H1 (cell line): ENCODE measurements around the gene ATP6V1G3. TPM values are rescaled to one million over a fixed set of nuclear protein-coding genes. Genes with fewer than 3 reads are reported as not detected.

Experiments used
- CTCF ChIA-PET: fragments of 300-600 bp; sonication (Branson Sonifier 250); formaldehyde crosslinking; loops from one replicate; lab custom pipeline; 2021; ENCODE audit not compliant: partially characterized antibody; lab: Charles Lee
- POLR2A ChIA-PET: fragments of 300-600 bp; sonication (Branson Sonifier 250); formaldehyde crosslinking; loops from one replicate; lab custom pipeline; 2021; ENCODE audit warnings: inconsistent platforms; ENCODE audit not compliant: partially characterized antibody; lab: Charles Lee
- DNase-seq, 2 experiments: peaks; one replicate each; pipeline versions ENCODE4 v3.0.0 to v3.0.0-alpha.2; 2010 to 2022; ENCODE audit warnings: low spot score in 2 of 2, low read depth in 1 of 2, mixed read lengths in 1 of 2
- FAIRE-seq: peaks from 2 replicates; lab custom pipeline; 2011; peaks lifted over from hg19 to GRCh38; lab: Jason Lieb, UNC
- H2AFZ ChIP-seq: 2 replicates; pipeline ENCODE4 v1.8.1; 2012; ENCODE audit warnings: low read length, inconsistent platforms
- H2AK5ac ChIP-seq: 2 replicates; pipeline ENCODE4 v1.6.1; 2013; ENCODE audit warnings: low read depth, low read length
- H2BK120ac ChIP-seq: replicated peaks from 2 replicates; pipeline ENCODE3; 2013; ENCODE audit warnings: low read depth, low read length, inconsistent platforms
- H2BK12ac ChIP-seq: 2 replicates; pipeline ENCODE4 v1.6.1; 2013; ENCODE audit warnings: low read depth, low read length
- H2BK15ac ChIP-seq: 2 replicates; pipeline ENCODE4 v1.6.1; 2013; ENCODE audit warnings: low read length
- H2BK20ac ChIP-seq: 2 replicates; pipeline ENCODE4 v1.6.1; 2013; ENCODE audit warnings: low read length
- H2BK5ac ChIP-seq: 2 replicates; pipeline ENCODE4 v1.6.1; 2013; ENCODE audit warnings: low read depth, low read length
- H3K14ac ChIP-seq: 2 replicates; pipeline ENCODE4 v1.6.1; 2013; ENCODE audit warnings: inconsistent platforms; ENCODE audit not compliant: insufficient read length
- H3K18ac ChIP-seq: 2 replicates; pipeline ENCODE4 v1.6.1; 2013; ENCODE audit warnings: low read length; ENCODE audit errors: extremely low read depth
- H3K23ac ChIP-seq: 2 replicates; pipeline ENCODE4 v1.6.1; 2013; ENCODE audit warnings: inconsistent platforms; ENCODE audit not compliant: insufficient read length
- H3K23me2 ChIP-seq: 2 replicates; pipeline ENCODE4 v1.6.1; 2013; ENCODE audit warnings: low read depth, low read length
- H3K27ac ChIP-seq: 2 replicates; pipeline ENCODE4 v1.6.1; 2011; ENCODE audit warnings: low read depth, low read length, inconsistent platforms
- H3K27me3 ChIP-seq, 4 experiments: replicated peaks in 1 of 4; 1 replicate in 1 of 4; 2 replicates in 3 of 4; pipeline versions ENCODE4 v1.6.1 to v1.8.1; 2011 to 2013; ENCODE audit warnings: low read length in 3 of 4, mild to moderate bottlenecking in 3 of 4, inconsistent platforms in 2 of 4, mixed read lengths in 2 of 4, moderate library complexity in 1 of 4; ENCODE audit not compliant: control insufficient read depth in 3 of 4, insufficient read depth in 3 of 4; ENCODE audit errors: extremely low read depth in 1 of 4
- H3K36me3 ChIP-seq, 4 experiments: 2 replicates each; pipeline versions ENCODE4 v1.6.1 to v1.8.1; 2011 to 2013; ENCODE audit warnings: mild to moderate bottlenecking in 4 of 4, low read length in 3 of 4, moderate library complexity in 2 of 4, control low read depth in 1 of 4, inconsistent platforms in 1 of 4; ENCODE audit not compliant: insufficient read depth in 4 of 4, control insufficient read depth in 2 of 4
- H3K4ac ChIP-seq: replicated peaks from 2 replicates; pipeline ENCODE3; 2013; ENCODE audit warnings: low read length, low read depth, mixed read lengths, inconsistent platforms; ENCODE audit not compliant: insufficient read length
- H3K4me1 ChIP-seq, 4 experiments: replicated peaks in 1 of 4; 1 replicate in 1 of 4; 2 replicates in 3 of 4; pipeline versions ENCODE4 v1.6.1 to v1.8.1; 2011 to 2013; ENCODE audit warnings: low read length in 3 of 4, inconsistent platforms in 2 of 4, mixed read lengths in 1 of 4; ENCODE audit not compliant: insufficient read depth in 4 of 4, control insufficient read depth in 3 of 4
- H3K4me2 ChIP-seq, 2 experiments: 2 replicates each; pipeline versions ENCODE4 v1.6.1 to v1.8.1; 2011 to 2013; ENCODE audit warnings: low read depth in 2 of 2, low read length in 2 of 2, control low read depth in 1 of 2, inconsistent platforms in 1 of 2, mild to moderate bottlenecking in 1 of 2; ENCODE audit not compliant: insufficient read depth in 1 of 2
- H3K4me3 ChIP-seq, 4 experiments: fragments of 200-600, 300-600 bp in 1 of 4; sonication (generic), shearing (Covaris generic), sonication (Bioruptor Twin) in 1 of 4; 2 replicates each; pipeline versions ENCODE4 v1.5.1 to v1.8.1; 2011 to 2016; ENCODE audit warnings: low read length in 4 of 4, low read depth in 3 of 4, control low read depth in 2 of 4, inconsistent platforms in 2 of 4, mild to moderate bottlenecking in 2 of 4, mixed read lengths in 1 of 4, moderate library complexity in 1 of 4; ENCODE audit not compliant: insufficient read depth in 2 of 4; ENCODE audit errors: extremely low read depth in 1 of 4
- H3K56ac ChIP-seq: replicated peaks from 2 replicates; pipeline ENCODE3; 2013; ENCODE audit warnings: low read depth, mild to moderate bottlenecking, mixed read lengths, low read length, inconsistent platforms; ENCODE audit not compliant: insufficient read length
- H3K79me1 ChIP-seq: 2 replicates; pipeline ENCODE4 v1.6.1; 2013; ENCODE audit warnings: low read depth, low read length, control low read depth
- H3K79me2 ChIP-seq, 2 experiments: 2 replicates each; pipeline versions ENCODE4 v1.6.1 to v1.8.1; 2012 to 2013; ENCODE audit warnings: low read length in 2 of 2, mild to moderate bottlenecking in 2 of 2, inconsistent platforms in 1 of 2; ENCODE audit not compliant: insufficient read depth in 2 of 2, control insufficient read depth in 1 of 2
- H3K9ac ChIP-seq, 4 experiments: replicated peaks in 1 of 4; 1 replicate in 1 of 4; 2 replicates in 3 of 4; pipeline versions ENCODE4 v1.6.1 to v1.8.1; 2011 to 2013; ENCODE audit warnings: low read depth in 3 of 4, low read length in 3 of 4, control low read depth in 2 of 4, mild to moderate bottlenecking in 2 of 4, moderate library complexity in 2 of 4, inconsistent platforms in 1 of 4; ENCODE audit errors: extremely low read depth in 1 of 4
- H3K9me3 ChIP-seq, 2 experiments: 2 replicates each; pipeline versions ENCODE4 v1.6.1 to v1.8.1; 2012 to 2013; ENCODE audit warnings: mild to moderate bottlenecking in 2 of 2, moderate library complexity in 2 of 2, control low read depth in 1 of 2, inconsistent platforms in 1 of 2, low read depth in 1 of 2, low read length in 1 of 2, mixed read lengths in 1 of 2; ENCODE audit not compliant: insufficient read depth in 2 of 2
- H4K20me1 ChIP-seq, 2 experiments: replicated peaks in 1 of 2; 2 replicates each; pipeline versions ENCODE3 to v1.8.1; 2011 to 2013; ENCODE audit warnings: inconsistent platforms in 2 of 2, low read length in 2 of 2, mild to moderate bottlenecking in 1 of 2; ENCODE audit not compliant: insufficient read depth in 2 of 2, control insufficient read depth in 1 of 2
- H4K5ac ChIP-seq: 2 replicates; pipeline ENCODE4 v1.6.1; 2013; ENCODE audit warnings: low read length, low read depth, mixed read lengths, inconsistent platforms; ENCODE audit not compliant: insufficient read length
- H4K8ac ChIP-seq: 2 replicates; pipeline ENCODE4 v1.8.0; 2013; ENCODE audit warnings: mild to moderate bottlenecking, moderate library complexity, low read length, inconsistent platforms; ENCODE audit not compliant: insufficient read depth; ENCODE audit errors: extremely low read depth
- H4K91ac ChIP-seq: replicated peaks from 2 replicates; pipeline ENCODE3; 2013; ENCODE audit warnings: low read length, mixed read lengths, inconsistent platforms; ENCODE audit not compliant: insufficient read length
- BCL11A ChIP-seq, 2 experiments: IDR thresholded peaks; one replicate each; pipeline ENCODE4 v1.6.1; 2011; ENCODE audit warnings: low read depth in 2 of 2, low read length in 2 of 2, mild to moderate bottlenecking in 2 of 2
- CHD1 ChIP-seq: IDR thresholded peaks from 2 replicates; pipeline ENCODE4 v1.6.1; 2012; ENCODE audit warnings: low read depth, low read length, improper control_type of control experiment
- CHD2 ChIP-seq: IDR thresholded peaks from 2 replicates; pipeline ENCODE4 v1.6.1; 2012; ENCODE audit warnings: low read length, improper control_type of control experiment
- CTBP2 ChIP-seq: IDR thresholded peaks from 2 replicates; pipeline ENCODE4 v1.7.0; 2011; ENCODE audit warnings: borderline replicate concordance, mild to moderate bottlenecking, moderate library complexity, mixed read lengths, low read length; ENCODE audit not compliant: insufficient read depth, insufficient read length
- JUN ChIP-seq: IDR thresholded peaks from 2 replicates; pipeline ENCODE4 v1.6.1; 2011; ENCODE audit warnings: low read depth, mild to moderate bottlenecking, improper control_type of control experiment, low read length
- NANOG ChIP-seq: IDR thresholded peaks from 2 replicates; pipeline ENCODE4 v1.6.1; 2011; ENCODE audit warnings: low read length, low read depth, mild to moderate bottlenecking, inconsistent platforms; ENCODE audit not compliant: insufficient read depth, poor library complexity, severe bottlenecking
- NRF1 ChIP-seq: IDR thresholded peaks from 2 replicates; pipeline ENCODE4 v1.6.1; 2011; ENCODE audit warnings: mild to moderate bottlenecking, low read depth, low read length, improper control_type of control experiment
- POLR2AphosphoS5 ChIP-seq: IDR thresholded peaks from 2 replicates; pipeline ENCODE4 v1.6.1; 2011; ENCODE audit warnings: low read depth, low read length
- RAD21 ChIP-seq, 2 experiments: IDR thresholded peaks in 1 of 2; conservative IDR thresholded peaks in 1 of 2; 2 replicates each; pipeline ENCODE4 v1.6.1; 2011; ENCODE audit warnings: low read depth in 2 of 2, low read length in 2 of 2, improper control_type of control experiment in 1 of 2, inconsistent platforms in 1 of 2, mild to moderate bottlenecking in 1 of 2, moderate library complexity in 1 of 2
- SIN3A ChIP-seq, 2 experiments: IDR thresholded peaks in 1 of 2; conservative IDR thresholded peaks in 1 of 2; 2 replicates each; pipeline ENCODE4 v1.6.1; 2011 to 2012; ENCODE audit warnings: low read length in 2 of 2, improper control_type of control experiment in 1 of 2, low read depth in 1 of 2, mild to moderate bottlenecking in 1 of 2
- WGBS, 2 experiments: shearing (Covaris generic) in 1 of 2; methylation state at CpG; one replicate each; pipeline versions ENCODE4 v1.1.6 to v1.1.7; 2013 to 2015; ENCODE audit warnings: low lambda C conversion rate in 2 of 2, mixed read lengths in 2 of 2, inconsistent platforms in 1 of 2, low coverage in 1 of 2, missing lambda C conversion rate in 1 of 2; ENCODE audit not compliant: insufficient replicate concordance in 2 of 2, insufficient coverage in 1 of 2, insufficient read length in 1 of 2; ENCODE audit errors: extremely low coverage in 1 of 2, missing lambda C conversion rate in 1 of 2; 5-methylcytosine and 5-hydroxymethylcytosine counted together
- polyA plus RNA-seq, 7 experiments: library from polyadenylated mRNA; depleted of rRNA in 3 of 7; stranded (reverse) in 5 of 7; unstranded in 2 of 7; fragments of >200 nt in 5 of 7; fragments of 200-250 nt in 2 of 7; gene quantifications; 1 replicate in 5 of 7; 2 replicates in 1 of 7; 4 replicates in 1 of 7; pipeline versions ENCODE4 v1.2.1 to v1.2.3, GENCODE V29; 2011 to 2013; ENCODE audit warnings: missing spikeins in 2 of 7, mixed read lengths in 2 of 7
- total RNA-seq: library from RNA; stranded (reverse); fragmentation: NEBNext Ultra II Directional; extraction: Animal tissue kit (Norgen Biotek cat#: 25700); gene quantifications from 2 replicates; pipeline ENCODE4 v1.2.1, GENCODE V29; 2021
- TF ChIP-seq, protein P1 (sequence below): IDR thresholded peaks from 2 replicates; pipeline ENCODE4 v1.6.1; 2012; ENCODE audit warnings: low read length, inconsistent platforms
- TF ChIP-seq, protein P2 (sequence below): IDR thresholded peaks from 2 replicates; pipeline ENCODE4 v1.6.1; 2012; ENCODE audit warnings: inconsistent platforms

Gene ATP6V1G3
- total and polyA plus RNA-seq, 2 of the 8 experiments (the other 6 are each of a cell fraction or from before 2014, with no cell fraction given), result not detected

DNA sequence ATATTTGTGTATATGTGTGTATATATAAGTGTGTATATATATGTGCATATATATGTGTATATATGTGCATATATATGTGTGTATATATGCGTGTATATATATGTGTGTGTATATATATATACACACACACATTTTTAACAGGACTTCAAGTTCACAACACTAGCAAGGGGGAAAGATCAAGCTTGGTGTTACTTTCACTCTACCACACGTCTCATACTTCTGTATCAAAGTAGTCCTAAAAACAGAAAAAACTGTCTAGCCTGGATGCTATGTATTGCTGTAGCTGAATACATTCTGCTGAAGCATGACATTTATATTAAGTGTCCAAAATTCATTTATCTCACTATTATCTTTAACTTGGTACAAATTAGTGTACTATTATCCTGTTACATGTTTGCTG lies 17.9 kb upstream of the ATP6V1G3 start:
- Histone ChIP-seq H3K4me3 (no peak overlapping the region), H3K4me1 (no peaks in the 10 kb centered on the region), H3K14ac (no peak overlapping the region), H3K79me2 (no peaks in the 10 kb centered on the region), H2BK15ac (no peak overlapping the region), H2BK12ac (no peak overlapping the region), H4K8ac (no peak overlapping the region), H4K5ac (no peak overlapping the region), H2BK5ac (no peak overlapping the region), H3K36me3 (no peaks in the 10 kb centered on the region), H3K27me3 (no peaks in the 10 kb centered on the region), H3K4me2 (no peak overlapping the region), H2BK20ac (no peak overlapping the region), H2AFZ (no peak overlapping the region), H3K23ac (no peak overlapping the region), H3K23me2 (no peaks in the 10 kb centered on the region), H2AK5ac (no peak overlapping the region), H3K18ac (no peak overlapping the region), H3K4ac (no peak overlapping the region), H3K9ac (no peak overlapping the region), H3K56ac (no peak overlapping the region), H4K20me1 (no peaks in the 10 kb centered on the region), H2BK120ac (no peak overlapping the region), H4K91ac (no peak overlapping the region), H3K9me3 (no peaks in the 10 kb centered on the region), H3K27ac (no peak overlapping the region), H3K79me1 (no peaks in the 10 kb centered on the region)
- FAIRE-seq, result no peak
- CTCF ChIA-PET, result no interaction called here
- POLR2A ChIA-PET, result no interaction called here
- DNase-seq, result no peak
- WGBS, 2 experiments, result 87% methylated on average over 2 of the region's 2 CpGs; no CpG with 5 or more reads in 1 of the 2 experiments
- TF ChIP-seq, protein P1, sequence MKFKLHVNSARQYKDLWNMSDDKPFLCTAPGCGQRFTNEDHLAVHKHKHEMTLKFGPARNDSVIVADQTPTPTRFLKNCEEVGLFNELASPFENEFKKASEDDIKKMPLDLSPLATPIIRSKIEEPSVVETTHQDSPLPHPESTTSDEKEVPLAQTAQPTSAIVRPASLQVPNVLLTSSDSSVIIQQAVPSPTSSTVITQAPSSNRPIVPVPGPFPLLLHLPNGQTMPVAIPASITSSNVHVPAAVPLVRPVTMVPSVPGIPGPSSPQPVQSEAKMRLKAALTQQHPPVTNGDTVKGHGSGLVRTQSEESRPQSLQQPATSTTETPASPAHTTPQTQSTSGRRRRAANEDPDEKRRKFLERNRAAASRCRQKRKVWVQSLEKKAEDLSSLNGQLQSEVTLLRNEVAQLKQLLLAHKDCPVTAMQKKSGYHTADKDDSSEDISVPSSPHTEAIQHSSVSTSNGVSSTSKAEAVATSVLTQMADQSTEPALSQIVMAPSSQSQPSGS, result no peak
- no peak for TF ChIP-seq NANOG
- TF ChIP-seq, protein P2, sequence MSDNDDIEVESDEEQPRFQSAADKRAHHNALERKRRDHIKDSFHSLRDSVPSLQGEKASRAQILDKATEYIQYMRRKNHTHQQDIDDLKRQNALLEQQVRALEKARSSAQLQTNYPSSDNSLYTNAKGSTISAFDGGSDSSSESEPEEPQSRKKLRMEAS, result no peak
- TF ChIP-seq CHD1, result no peak
- TF ChIP-seq BCL11A (IDR thresholded peaks at IDR 0.05; ENCODE audit: low read depth in 2 of 2, low read length in 2 of 2), result no peak
- TF ChIP-seq POLR2AphosphoS5, result no peak
- TF ChIP-seq SIN3A (conservative IDR thresholded peaks at IDR 0.05 in 1 of 2, IDR thresholded peaks at IDR 0.05 in 1 of 2; ENCODE audit: low read depth in 1 of 2, low read length in 2 of 2), result no peak
- TF ChIP-seq NRF1, result no peak
- TF ChIP-seq RAD21 (IDR thresholded peaks at IDR 0.05 in 1 of 2, conservative IDR thresholded peaks at IDR 0.05 in 1 of 2; ENCODE audit: low read depth in 2 of 2, low read length in 2 of 2), result no peak
- TF ChIP-seq CTBP2, result no peak
- TF ChIP-seq JUN, result no peak
- no peak for TF ChIP-seq CHD2
